GM21367 (cell line): ENCODE results near the gene AMOTL2.

Experiments used
- ATAC-seq: cut with Tn5 transposase; IDR thresholded peaks from one replicate; pipeline ENCODE4 v1.9.1; 2021; ENCODE audit not compliant: unreplicated experiment

The AMOTL2 gene

GRCh38 chr3:134318166-134318565 lies 56.1 kb downstream of the AMOTL2 start:
- ATAC-seq: no peak

- ATAC-seq: no peak
Observed at GRCh38 chr3:134317106-134317947, 56.9 kb downstream of the AMOTL2 start.

GRCh38 chr3:134315286-134316106 lies 58.8 kb downstream of the AMOTL2 start:
- ATAC-seq: no peak

- no peak for ATAC-seq
Observed at GRCh38 chr3:134314588-134315285, 59.5 kb downstream of the AMOTL2 start.

GRCh38 chr3:134313847-134314587 lies 60.2 kb downstream of the AMOTL2 start:
- ATAC-seq: no peak

GRCh38 chr3:134312873-134313846 lies 61.1 kb downstream of the AMOTL2 start:
- no peak for ATAC-seq

GRCh38 chr3:134312072-134312872 lies 62.0 kb downstream of the AMOTL2 start:
- no peak for ATAC-seq

- ATAC-seq: no peak
Observed at GRCh38 chr3:134311693-134312071, 62.6 kb downstream of the AMOTL2 start.

- no peak for ATAC-seq
Observed at GRCh38 chr3:134311265-134311664, 63.0 kb downstream of the AMOTL2 start.

GRCh38 chr3:134309987-134310700 lies 64.1 kb downstream of the AMOTL2 start:
- no peak for ATAC-seq

GRCh38 chr3:134308350-134308891 lies 65.8 kb downstream of the AMOTL2 start:
- peak; percentile 55 for ATAC-seq

GRCh38 chr3:134307425-134307824 lies 66.8 kb downstream of the AMOTL2 start:
- no peak for ATAC-seq

GRCh38 chr3:134306320-134306719 lies 67.9 kb downstream of the AMOTL2 start:
- no peak for ATAC-seq
